GM10847 (cell line): Measurements from ENCODE around the gene ELOVL5.

Experiments used
- POLR2A ChIP-seq: IDR thresholded peaks from 2 replicates; pipeline ENCODE4 v1.6.1; 2011; ENCODE audit not compliant: insufficient read length; ENCODE audit errors: extremely low read depth

The ELOVL5 gene

DNA sequence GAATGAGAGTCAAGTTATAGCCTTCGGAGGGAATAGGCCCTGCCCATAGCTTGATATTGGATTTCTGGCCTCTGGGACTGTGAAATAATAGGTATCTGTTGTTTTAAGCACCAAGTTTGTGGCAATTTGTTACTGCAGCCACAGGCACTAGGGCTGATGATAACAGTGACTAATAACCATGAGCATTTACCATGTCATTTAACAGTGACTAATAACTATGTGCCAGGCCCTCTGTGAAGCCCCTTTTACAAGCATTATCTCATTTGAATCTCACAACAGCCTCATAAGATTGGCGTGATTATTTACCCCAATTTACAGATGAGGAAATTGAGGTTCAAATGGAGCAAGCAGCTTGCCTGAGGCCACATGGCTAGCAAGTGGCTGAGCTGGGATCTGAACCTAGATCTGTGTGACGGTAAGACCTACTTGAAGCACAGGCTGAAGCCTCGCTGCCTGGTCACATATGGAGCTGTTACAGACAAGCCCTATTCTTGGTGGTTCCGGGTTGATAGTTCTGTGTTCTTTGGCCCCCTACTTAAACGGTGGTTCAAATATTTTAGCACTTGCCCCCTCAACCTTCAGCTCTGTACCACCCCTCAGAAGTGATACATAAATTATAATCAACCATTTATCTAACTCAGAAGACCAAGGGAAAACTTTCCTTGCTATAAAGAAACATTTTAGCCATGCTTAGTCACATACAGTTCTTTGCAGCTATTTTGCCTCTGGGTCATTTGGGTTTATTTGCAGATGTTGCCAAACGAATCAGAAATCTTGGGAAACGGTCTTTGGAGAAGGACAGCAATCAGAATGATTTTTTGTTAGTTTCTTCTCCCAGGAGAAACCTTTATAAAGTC lies 98.3 kb downstream of the ELOVL5 start:
- TF ChIP-seq POLR2A = no peak

DNA sequence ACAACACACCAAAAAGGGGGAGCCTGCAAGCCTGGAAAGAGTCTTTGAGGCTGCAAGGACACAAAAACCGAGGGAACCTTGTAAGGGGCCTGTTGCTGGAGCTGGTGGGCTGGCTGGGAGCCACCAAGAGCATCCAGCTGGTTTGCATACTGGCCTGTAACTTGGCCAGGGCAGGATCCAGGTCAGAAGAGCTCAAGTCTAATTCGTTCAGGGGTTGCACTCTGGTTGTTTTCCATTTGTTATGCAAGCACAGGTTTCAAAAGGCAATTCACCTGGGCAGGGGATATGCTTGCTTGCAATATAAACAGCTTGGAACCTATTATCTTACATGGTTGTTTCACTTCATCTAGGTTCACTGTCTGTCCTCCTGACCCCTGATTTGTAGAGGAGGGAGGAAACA lies 101.8 kb downstream of the ELOVL5 start:
- no peak for TF ChIP-seq POLR2A

DNA sequence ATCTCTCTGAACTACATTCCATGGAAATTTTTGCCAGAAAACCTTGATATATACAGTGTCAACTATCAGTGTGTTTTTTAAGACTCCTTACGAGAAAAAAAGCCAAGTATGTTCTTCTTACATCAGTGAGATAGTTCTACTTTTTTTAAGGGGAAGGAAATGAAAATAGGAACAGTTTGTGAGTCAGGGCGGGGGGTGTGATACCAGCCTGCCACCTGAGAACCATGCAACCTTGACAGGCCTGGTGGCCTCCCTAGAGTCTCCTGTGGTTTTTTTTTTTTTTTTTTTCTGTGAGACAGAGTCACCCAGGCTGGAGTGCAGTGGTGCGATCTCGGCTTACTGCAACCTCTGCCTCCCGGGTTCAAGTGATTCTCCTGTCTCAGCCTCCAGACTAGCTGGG lies 103.8 kb downstream of the ELOVL5 start:
- no peak for TF ChIP-seq POLR2A

DNA sequence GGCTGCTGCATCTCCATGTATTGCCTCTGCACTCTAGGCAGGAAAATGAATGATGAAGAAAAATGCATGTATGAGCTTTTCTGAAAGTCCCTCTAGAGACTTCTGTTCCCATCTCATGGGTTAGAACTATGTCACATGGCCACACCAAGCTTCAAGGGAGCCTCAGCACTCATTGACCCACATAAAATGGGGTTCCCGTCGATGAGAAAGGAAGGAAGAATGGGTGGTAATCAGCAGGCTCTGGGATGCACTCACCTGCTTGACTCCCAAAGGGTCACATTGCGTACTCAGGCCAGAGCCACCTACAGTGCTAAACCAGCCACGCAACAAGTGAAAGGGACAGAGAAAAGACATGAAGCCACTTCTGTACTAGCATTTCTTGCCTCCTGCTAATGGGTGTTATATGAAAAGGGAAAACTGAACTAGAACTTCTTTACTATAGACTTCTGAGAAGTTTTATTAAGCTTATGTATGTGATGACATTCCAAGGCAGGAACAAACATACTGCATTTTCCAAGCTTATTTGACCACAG lies 104.3 kb downstream of the ELOVL5 start:
- no peak for TF ChIP-seq POLR2A

DNA sequence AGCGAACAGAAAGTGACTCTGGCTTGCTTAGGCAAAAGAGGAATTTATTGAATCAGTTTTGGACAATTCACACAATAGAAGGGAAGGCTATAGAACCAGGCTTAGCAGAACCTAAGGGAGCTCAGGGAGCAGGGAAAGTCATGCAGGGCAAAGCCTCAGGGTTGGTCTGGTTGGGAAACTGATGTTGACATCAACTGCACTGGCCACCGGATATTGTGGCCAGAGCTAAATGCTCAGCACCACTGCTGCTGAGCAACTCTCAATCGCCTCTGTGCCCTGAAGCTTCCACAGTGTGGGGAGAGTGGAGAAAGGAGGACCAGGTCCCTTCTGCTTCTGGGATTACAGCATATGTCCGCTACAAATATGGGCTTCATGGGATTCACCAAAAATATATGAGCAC lies 106.8 kb downstream of the ELOVL5 start:
- no peak for TF ChIP-seq POLR2A

DNA sequence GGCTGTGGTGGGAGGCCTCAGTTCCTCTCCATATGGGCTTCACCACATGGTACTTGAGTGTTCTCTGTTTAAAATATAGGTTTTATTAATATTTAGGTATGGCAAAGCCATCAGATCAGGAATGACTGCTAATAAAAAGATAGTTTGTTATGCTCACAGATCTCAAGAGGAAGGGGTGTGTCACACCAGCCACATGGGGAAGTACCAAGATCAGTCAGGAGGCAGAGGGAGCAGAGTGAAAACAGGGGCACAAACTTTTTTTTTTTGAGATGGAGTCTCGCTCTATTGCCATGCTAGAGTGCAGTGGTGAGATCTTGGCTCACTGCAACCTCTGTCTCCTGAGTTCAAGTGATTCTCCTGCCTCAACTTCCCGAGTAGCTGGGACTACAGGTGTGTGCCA lies 108.0 kb downstream of the ELOVL5 start:
- TF ChIP-seq POLR2A = no peak

DNA sequence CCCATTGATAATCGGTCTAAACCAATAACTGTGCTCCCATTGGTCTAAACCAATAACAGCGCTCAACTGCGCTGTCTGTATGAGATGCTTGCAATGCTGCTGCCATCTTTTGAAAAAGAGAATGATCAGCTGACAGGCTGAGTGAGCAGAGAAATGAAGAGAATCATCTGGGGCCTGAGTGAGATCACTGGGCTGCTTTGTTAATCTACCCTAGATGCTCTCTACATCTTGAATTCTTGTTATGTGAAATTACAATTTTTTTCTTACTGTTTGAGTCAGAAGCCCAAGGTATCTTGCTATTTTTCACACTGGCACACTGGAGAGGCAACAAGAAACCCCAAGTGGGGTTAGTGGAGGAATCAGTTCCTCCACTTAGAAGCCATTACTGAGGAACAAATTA lies 108.6 kb downstream of the ELOVL5 start:
- TF ChIP-seq POLR2A = no peak

DNA sequence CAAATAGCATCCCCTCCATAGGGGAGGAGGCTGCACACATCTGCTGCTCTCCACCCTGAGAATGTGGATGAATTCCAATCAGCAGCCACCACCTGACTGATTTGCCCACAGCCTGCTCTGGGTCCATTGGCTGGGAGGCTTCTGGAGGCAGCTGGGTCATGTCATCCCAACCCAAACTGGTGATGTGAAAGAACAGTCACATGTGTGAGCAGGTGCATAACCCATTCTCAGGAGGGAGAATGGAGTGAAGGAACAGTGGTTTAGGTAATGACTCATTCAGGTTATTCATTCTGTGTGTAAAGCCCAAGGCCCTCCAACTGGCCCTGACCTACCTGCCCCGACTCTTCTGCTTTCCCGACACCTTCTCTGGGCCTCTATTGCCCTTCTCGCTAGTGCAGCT lies 109.2 kb downstream of the ELOVL5 start:
- no peak for TF ChIP-seq POLR2A

DNA sequence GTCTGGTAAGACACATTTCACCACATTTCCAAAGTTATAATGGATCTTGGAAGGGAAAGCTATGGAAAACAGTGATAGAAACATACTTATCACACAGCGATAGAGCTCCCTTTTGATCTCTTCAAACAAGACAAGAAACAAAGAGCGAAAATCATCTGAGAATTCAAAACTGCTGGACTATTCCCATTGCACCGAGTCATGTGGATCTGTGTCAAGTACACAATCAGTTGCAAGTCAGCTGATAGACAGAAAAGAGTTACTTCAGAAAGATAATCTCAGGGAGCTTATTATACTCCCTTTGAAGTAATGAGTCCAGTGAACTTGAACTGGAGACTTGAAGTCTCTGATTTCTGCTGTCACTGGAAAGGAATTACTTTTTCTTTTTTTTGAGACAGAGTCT lies 110.4 kb downstream of the ELOVL5 start:
- no peak for TF ChIP-seq POLR2A

DNA sequence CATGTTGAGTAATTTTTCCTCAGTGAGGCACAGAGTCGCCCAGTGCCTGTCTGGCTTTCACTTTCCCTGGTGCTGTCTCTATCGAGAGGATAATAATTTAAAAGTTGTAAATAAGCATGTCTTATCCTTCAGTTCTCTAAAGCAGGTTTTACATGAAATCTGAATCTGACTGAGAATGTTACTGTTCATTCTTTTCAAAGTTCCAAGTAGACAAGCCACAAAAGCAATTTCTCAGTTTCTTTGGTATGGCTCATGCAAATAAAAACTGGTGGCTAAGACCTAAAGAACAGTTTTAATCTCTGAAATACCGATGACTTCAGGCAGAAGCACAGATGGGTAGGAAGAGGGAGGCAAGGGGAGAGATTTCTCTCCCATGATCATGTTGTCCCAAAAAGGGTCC lies 112.5 kb downstream of the ELOVL5 start:
- TF ChIP-seq POLR2A = no peak

DNA sequence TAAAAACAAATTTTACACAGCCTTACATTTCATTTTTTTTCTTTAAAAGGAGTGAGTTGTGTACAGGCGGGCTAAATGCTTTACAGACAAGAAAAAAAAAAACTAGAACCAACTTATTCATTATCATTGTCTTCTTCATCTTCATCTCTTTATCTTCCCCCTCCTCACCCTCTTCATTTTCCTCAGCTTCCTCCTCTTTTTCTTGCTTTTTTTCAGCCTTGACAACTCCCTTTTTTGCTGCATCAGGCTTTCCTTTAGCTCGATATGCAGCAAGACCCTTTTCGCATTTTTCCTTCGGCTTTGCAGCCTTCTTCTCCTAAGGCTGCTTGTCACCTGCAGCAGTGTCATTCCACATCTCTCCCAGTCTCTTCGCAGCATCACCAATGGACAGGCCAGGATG lies 113.2 kb downstream of the ELOVL5 start:
- TF ChIP-seq POLR2A = no peak

DNA sequence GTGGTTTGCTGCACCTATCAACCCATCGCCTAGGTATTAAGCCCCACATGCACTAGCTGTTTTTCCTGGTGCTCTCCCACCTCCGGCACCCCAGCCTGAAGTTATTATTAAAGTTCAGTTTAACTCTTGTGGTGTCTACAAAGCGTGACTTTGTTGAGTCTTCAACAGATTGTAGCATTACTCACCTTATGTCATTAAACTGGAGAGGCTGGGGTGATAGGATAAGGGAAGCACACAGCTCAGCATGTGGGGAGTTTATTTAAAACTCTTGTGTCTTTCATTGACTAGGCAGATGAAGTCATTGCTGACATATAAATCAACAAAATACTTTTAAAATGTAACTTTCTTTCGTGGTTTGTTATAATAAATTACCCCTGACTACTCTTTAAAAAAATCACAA lies 115.4 kb downstream of the ELOVL5 start:
- TF ChIP-seq POLR2A = no peak

DNA sequence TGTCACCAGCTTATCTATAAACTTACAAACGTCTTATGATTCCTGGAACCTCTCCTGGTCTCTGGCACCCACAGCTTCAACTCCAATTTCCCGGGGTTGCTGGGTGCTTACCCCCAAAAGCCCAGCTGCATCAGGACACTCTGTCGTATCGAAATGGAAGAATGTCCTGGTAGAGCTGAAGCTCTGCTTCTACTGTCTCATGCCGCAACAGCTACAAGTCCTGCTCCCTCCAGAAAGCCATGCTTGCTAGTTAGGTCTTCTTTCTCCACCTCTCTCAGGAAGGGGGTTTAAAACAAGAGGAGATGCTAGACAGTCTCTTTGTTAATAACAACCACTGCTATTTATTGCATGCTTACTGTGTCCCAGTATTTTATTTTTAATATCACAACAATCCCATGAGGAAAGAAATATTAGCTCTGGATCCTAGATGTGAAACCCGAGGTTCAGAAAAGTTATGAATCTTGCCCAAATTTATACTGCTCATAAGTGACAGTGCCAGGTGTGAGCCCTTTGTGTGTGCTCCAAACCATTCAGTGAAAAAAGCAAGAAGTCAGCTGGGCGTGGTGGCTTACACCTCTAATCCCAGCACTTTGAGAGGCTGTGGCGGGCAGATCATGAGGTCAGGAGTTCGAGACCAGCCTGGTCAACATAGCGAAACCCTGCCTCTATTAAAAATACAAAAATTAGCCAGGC lies 117.8 kb downstream of the ELOVL5 start:
- TF ChIP-seq POLR2A = no peak

DNA sequence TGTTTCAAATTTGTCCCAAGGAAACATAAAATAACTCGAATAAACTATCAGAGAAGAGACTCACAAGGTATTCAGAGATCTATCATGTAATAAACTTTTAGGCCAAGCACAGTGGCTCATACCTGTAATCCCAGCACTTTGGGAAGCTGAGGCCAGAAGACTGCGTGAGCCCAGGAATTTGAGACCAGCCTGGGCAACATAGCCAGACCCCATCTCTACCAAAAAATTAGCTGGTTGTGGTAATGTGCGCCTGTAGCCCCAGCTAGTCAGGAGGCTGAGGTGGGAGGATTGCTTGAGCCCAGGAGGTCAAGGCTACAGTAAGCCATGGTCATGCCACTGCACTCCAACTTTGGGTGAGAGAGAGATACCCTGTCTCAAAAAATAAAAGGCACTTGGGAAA lies 120.9 kb downstream of the ELOVL5 start:
- TF ChIP-seq POLR2A = no peak

DNA sequence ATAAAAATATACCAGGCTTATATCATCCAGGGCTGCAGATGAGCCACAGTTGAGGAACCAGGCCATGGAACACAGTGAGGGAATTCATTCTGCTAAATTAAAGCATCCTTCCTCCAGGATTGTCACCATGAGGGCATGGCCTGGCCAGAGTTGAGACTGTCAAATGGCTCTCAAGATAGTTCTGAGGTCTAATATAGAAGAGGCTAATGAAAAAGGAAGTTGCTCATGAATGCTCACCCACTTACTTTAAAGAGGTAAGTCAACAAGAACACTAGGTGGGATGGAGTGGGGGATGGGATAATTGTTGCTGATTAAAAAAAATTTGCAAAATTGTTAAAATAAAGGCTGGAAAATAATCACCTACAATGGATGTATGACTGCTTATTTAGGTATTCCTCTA lies 128.1 kb downstream of the ELOVL5 start:
- TF ChIP-seq POLR2A = no peak
